HG03175 (cell line): ENCODE measurements around the gene CHRM3.

Experiments
- ATAC-seq: cut with Tn5 transposase; IDR thresholded peaks from one replicate; pipeline ENCODE4 v1.9.1; 2021; ENCODE audit warnings: mild to moderate bottlenecking, moderate library complexity; ENCODE audit not compliant: unreplicated experiment

CHRM3 gene

GRCh38 chr1:239394107-239394506 is 7.7 kb downstream of the CHRM3 start:
- no peak for ATAC-seq

GRCh38 chr1:239413916-239414315 is 27.5 kb downstream of the CHRM3 start:
- ATAC-seq = no peak

- ATAC-seq = no peak
Measured at GRCh38 chr1:239417221-239417620, 30.9 kb downstream of the CHRM3 start.

DNA sequence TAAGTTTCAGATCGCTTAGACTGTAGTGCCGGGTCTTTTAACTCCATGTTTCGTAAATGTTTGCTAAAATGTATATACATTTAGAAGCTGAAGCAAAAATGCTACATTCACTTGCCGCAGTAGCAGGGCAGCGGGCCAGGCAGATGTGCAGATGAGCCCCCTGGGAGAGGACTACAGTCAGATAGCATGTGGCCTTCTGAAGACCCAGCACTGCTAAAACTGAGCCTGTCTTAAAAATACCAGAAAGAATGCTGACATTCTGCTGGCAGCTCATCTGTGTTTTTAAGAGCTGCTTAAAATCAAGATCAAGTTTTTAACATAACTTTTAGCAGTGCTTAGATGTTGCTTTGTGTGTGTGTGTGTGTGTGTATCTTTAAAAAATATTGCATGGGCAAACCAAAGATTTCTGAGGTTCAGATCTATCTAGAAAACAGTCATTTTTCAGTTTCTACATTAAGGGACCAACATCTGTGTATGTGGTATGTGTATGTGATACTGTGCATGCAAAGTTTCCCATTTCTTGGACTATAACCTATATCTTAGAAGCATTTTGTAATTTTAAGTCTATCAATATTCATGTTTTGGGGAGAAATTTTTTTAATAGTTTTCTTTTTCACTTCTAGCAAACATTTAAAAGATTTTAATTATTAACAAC is 31.7 kb downstream of the CHRM3 start:
- ATAC-seq = no peak

GRCh38 chr1:239418681-239419080 is 32.3 kb downstream of the CHRM3 start:
- ATAC-seq = no peak

DNA sequence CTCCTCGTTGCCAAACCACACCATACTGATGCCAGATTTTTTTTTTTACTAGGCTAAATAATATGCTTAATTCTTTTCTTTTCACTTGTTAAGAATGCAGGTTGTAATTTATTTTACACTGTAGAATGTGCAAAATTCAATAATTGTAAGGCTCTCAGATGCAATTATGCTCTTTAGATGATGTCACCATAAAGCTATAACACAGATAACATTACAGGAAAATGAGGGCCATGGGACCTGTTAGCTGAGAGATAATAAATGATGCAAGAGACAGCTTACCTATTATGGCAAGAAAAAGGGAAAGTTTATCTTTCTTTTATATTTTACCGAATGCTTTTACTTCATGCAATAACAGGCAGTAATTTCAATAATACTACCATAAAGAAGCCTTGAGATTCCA is 35.4 kb downstream of the CHRM3 start:
- ATAC-seq = no peak

DNA sequence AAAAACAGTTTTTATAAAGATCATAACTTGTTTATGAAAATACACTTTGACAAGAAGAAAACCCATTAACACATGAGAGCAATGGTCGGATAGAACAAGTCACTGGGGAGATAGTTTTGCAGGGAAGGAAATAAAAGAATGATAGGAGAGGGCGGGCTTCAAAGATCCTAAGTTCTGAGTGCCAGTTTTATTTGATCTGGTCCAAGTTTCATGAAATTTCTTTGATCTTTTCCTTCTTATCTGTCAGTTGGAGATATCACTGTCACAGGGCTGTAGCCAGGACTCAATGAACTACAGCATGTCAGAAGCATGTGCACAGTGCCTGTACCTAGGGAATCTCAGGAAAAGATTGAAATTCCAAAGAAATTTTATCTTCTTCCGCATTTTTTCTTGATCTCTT is 36.5 kb downstream of the CHRM3 start:
- no peak for ATAC-seq

- no peak for ATAC-seq
Measured at GRCh38 chr1:239426821-239427475, 40.6 kb downstream of the CHRM3 start.

DNA sequence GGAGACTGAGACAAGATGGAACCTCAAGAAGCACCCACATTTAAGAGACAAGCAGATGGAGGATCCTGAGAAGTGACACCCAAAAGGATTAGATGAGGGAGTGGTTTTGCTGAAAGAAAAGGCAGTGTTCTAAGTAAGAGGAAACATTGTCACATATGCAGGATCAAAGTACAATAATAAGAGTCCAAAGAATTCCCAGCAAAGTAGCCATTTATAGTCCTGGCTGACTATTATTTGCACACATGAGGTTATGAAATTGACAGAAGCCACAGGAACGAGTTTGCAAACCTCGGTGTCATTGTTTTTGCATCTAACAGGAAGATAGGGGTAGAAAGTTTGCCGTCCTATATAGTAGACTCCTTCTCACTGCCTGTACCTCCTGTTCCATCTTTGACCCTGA is 41.3 kb downstream of the CHRM3 start:
- ATAC-seq = no peak

- no peak for ATAC-seq
Measured at GRCh38 chr1:239428120-239428710, 41.8 kb downstream of the CHRM3 start.

- ATAC-seq = no peak
Measured at GRCh38 chr1:239429163-239429562, 42.8 kb downstream of the CHRM3 start.

GRCh38 chr1:239432255-239432654 is 45.9 kb downstream of the CHRM3 start:
- no peak for ATAC-seq

GRCh38 chr1:239434181-239434580 is 47.8 kb downstream of the CHRM3 start:
- ATAC-seq = no peak
